IMR-90 (cell line): Measurements from ENCODE around the gene ARAP1. TPM values are rescaled to one million over a fixed set of nuclear protein-coding genes. Genes with fewer than 3 reads are reported as not detected.

Experiments used
- ATAC-seq: fragments of 200-7000 bp; cut with Tn5 transposase; 2 replicates; pipeline ENCODE4 v1.9.1; 2020; ENCODE audit warnings: low read depth, mild to moderate bottlenecking, moderate library complexity
- BruUV-seq: library from RNA; stranded (reverse); fragments of 400-500 nt; replicated peaks from 2 replicates; lab custom pipeline; 2021; lab: Mats Ljungman, UMichigan
- CTCF ChIA-PET: fragments of 300-600 bp; formaldehyde crosslinking; extraction: SDS; loops from one replicate; lab custom pipeline; 2021; ENCODE audit warnings: antibody characterized with exemption; lab: Yijun Ruan, JAX
- POLR2A ChIA-PET: fragments of 300-600 bp; sonication (Branson Sonifier 250); formaldehyde crosslinking; loops from one replicate; lab custom pipeline; 2022; ENCODE audit warnings: antibody characterized with exemption; ENCODE audit not compliant: unreplicated experiment; lab: Charles Lee
- DNase-seq: peaks from one replicate; pipeline ENCODE4 v3.0.0; 2013
- H2AFZ ChIP-seq: replicated peaks from 2 replicates; pipeline ENCODE3; 2013; ENCODE audit warnings: low read length, mild to moderate bottlenecking; ENCODE audit not compliant: poor library complexity
- H2AK5ac ChIP-seq: 2 replicates; pipeline ENCODE4 v1.6.1; 2013; ENCODE audit warnings: low read depth, low read length, inconsistent platforms
- H2AK9ac ChIP-seq: replicated peaks from 2 replicates; pipeline ENCODE3; 2013; ENCODE audit warnings: mild to moderate bottlenecking, low read depth, low read length, moderate library complexity; ENCODE audit not compliant: poor library complexity
- H2BK120ac ChIP-seq: 2 replicates; pipeline ENCODE4 v1.6.1; 2013; ENCODE audit warnings: low read depth, low read length, inconsistent platforms
- H2BK15ac ChIP-seq: 3 replicates; pipeline ENCODE4 v1.6.1; 2013; ENCODE audit warnings: low read depth, low read length, inconsistent platforms
- H2BK20ac ChIP-seq: 2 replicates; pipeline ENCODE4 v1.6.1; 2013; ENCODE audit warnings: low read depth, mild to moderate bottlenecking, inconsistent platforms, low read length, moderate library complexity
- H2BK5ac ChIP-seq: 2 replicates; pipeline ENCODE4 v1.6.1; 2013; ENCODE audit warnings: mild to moderate bottlenecking, low read depth, low read length, inconsistent platforms; ENCODE audit not compliant: poor library complexity, severe bottlenecking
- H3K14ac ChIP-seq: replicated peaks from 2 replicates; pipeline ENCODE4 v1.6.1; 2013; ENCODE audit warnings: low read depth, low read length, inconsistent platforms
- H3K18ac ChIP-seq: 2 replicates; pipeline ENCODE4 v1.6.1; 2013; ENCODE audit warnings: low read depth, low read length, control low read depth
- H3K23ac ChIP-seq: 2 replicates; pipeline ENCODE4 v1.6.1; 2013; ENCODE audit warnings: low read depth, low read length, inconsistent platforms
- H3K27ac ChIP-seq: 2 replicates; pipeline ENCODE4 v1.5.1; 2013; ENCODE audit warnings: mild to moderate bottlenecking, control low read depth, low read length; ENCODE audit not compliant: insufficient read depth
- H3K27me3 ChIP-seq: 2 replicates; pipeline ENCODE4 v1.6.1; 2013; ENCODE audit warnings: low read length; ENCODE audit not compliant: control insufficient read depth, insufficient read depth
- H3K36me3 ChIP-seq: 2 replicates; pipeline ENCODE4 v1.6.1; 2013; ENCODE audit warnings: low read length, mixed read lengths; ENCODE audit not compliant: control insufficient read depth, insufficient read depth
- H3K4ac ChIP-seq: 2 replicates; pipeline ENCODE4 v1.6.1; 2013; ENCODE audit warnings: low read depth, low read length, inconsistent platforms
- H3K4me1 ChIP-seq: 2 replicates; pipeline ENCODE4 v1.6.1; 2013; ENCODE audit warnings: low read length, mixed read lengths; ENCODE audit not compliant: control insufficient read depth, insufficient read depth
- H3K4me2 ChIP-seq: 2 replicates; pipeline ENCODE4 v1.6.1; 2013; ENCODE audit warnings: low read depth, mild to moderate bottlenecking, control low read depth, low read length, moderate library complexity
- H3K4me3 ChIP-seq: 2 replicates; pipeline ENCODE4 v1.5.1; 2013; ENCODE audit warnings: low read depth, mild to moderate bottlenecking, control low read depth, low read length, moderate library complexity; ENCODE audit not compliant: insufficient read depth
- H3K56ac ChIP-seq: 2 replicates; pipeline ENCODE4 v1.6.1; 2013; ENCODE audit warnings: low read length, inconsistent platforms; ENCODE audit not compliant: insufficient read depth; ENCODE audit errors: extremely low read depth
- H3K79me1 ChIP-seq, 2 experiments: 2 replicates each; pipeline ENCODE4 v1.6.1; 2013; ENCODE audit warnings: low read length in 2 of 2, inconsistent platforms in 1 of 2, low read depth in 1 of 2
- H3K9ac ChIP-seq: 2 replicates; pipeline ENCODE4 v1.6.1; 2013; ENCODE audit warnings: low read depth, low read length, control low read depth
- H3K9me1 ChIP-seq: 2 replicates; pipeline ENCODE4 v1.6.1; 2013; ENCODE audit warnings: low read length, inconsistent platforms; ENCODE audit not compliant: insufficient read depth
- H3K9me3 ChIP-seq: 2 replicates; pipeline ENCODE4 v1.6.1; 2013; ENCODE audit warnings: low read length; ENCODE audit not compliant: control insufficient read depth, insufficient read depth
- H4K20me1 ChIP-seq: 2 replicates; pipeline ENCODE4 v1.6.1; 2013; ENCODE audit warnings: low read length, inconsistent platforms; ENCODE audit not compliant: insufficient read depth
- H4K5ac ChIP-seq: 2 replicates; pipeline ENCODE4 v1.6.1; 2013; ENCODE audit warnings: mild to moderate bottlenecking, low read depth, low read length, control low read depth
- H4K8ac ChIP-seq, 2 experiments: 2 replicates each; pipeline ENCODE4 v1.6.1; 2013; ENCODE audit warnings: low read depth in 2 of 2, low read length in 2 of 2, control low read depth in 1 of 2, inconsistent platforms in 1 of 2
- H4K91ac ChIP-seq: 2 replicates; pipeline ENCODE4 v1.6.1; 2013; ENCODE audit warnings: low read depth, low read length, inconsistent platforms; ENCODE audit not compliant: insufficient read depth
- BHLHE40 ChIP-seq: fragments of 150-350 bp; IDR thresholded peaks from 2 replicates; pipeline ENCODE4 v1.6.1; 2016; ENCODE audit warnings: mild to moderate bottlenecking, low read depth, low read length
- CEBPB ChIP-seq: IDR thresholded peaks from 2 replicates; pipeline ENCODE4 v1.6.1; 2012; ENCODE audit warnings: low read depth, low read length, improper control_type of control experiment
- CHD1 ChIP-seq: IDR thresholded peaks from 2 replicates; pipeline ENCODE4 v1.6.1; 2012; ENCODE audit warnings: low read depth, low read length, improper control_type of control experiment
- ELK1 ChIP-seq: fragments of 150-350 bp; IDR thresholded peaks from 2 replicates; pipeline ENCODE4 v1.6.1; 2016; ENCODE audit warnings: low read depth, mild to moderate bottlenecking, low read length, moderate library complexity, borderline replicate concordance
- FOS ChIP-seq: fragments of 150-350 bp; IDR thresholded peaks from 2 replicates; pipeline ENCODE4 v1.6.1; 2016; ENCODE audit warnings: low read depth, low read length
- MAFK ChIP-seq: IDR thresholded peaks from 2 replicates; pipeline ENCODE4 v1.6.1; 2012; ENCODE audit warnings: low read depth, low read length, improper control_type of control experiment
- MAZ ChIP-seq: IDR thresholded peaks from 2 replicates; pipeline ENCODE4 v1.6.1; 2012; ENCODE audit warnings: low read depth, mild to moderate bottlenecking, low read length, improper control_type of control experiment, moderate library complexity, borderline replicate concordance
- MXI1 ChIP-seq: IDR thresholded peaks from 2 replicates; pipeline ENCODE4 v1.6.1; 2012; ENCODE audit warnings: low read depth, mild to moderate bottlenecking, low read length, moderate library complexity, borderline replicate concordance
- NFE2L2 ChIP-seq: fragments of 150-350 bp; IDR thresholded peaks from 2 replicates; pipeline ENCODE4 v1.6.1; 2016; ENCODE audit warnings: low read depth, mild to moderate bottlenecking, low read length
- POLR2A ChIP-seq: IDR thresholded peaks from 2 replicates; pipeline ENCODE4 v1.6.1; 2012; ENCODE audit warnings: mild to moderate bottlenecking, low read depth, low read length
- RAD21 ChIP-seq: IDR thresholded peaks from 2 replicates; pipeline ENCODE4 v1.6.1; 2012; ENCODE audit warnings: low read length, improper control_type of control experiment
- RCOR1 ChIP-seq: IDR thresholded peaks from 2 replicates; pipeline ENCODE4 v1.6.1; 2012; ENCODE audit warnings: mild to moderate bottlenecking, low read length, improper control_type of control experiment; ENCODE audit not compliant: insufficient replicate concordance
- RFX5 ChIP-seq: IDR thresholded peaks from 2 replicates; pipeline ENCODE4 v1.8.0; 2012; ENCODE audit warnings: low read depth, mild to moderate bottlenecking, low read length, moderate library complexity
- SMC3 ChIP-seq: fragments of 150-350 bp; IDR thresholded peaks from 2 replicates; pipeline ENCODE4 v1.6.1; 2016; ENCODE audit warnings: low read depth, mild to moderate bottlenecking, antibody characterized with exemption, low read length, moderate library complexity
- USF2 ChIP-seq: fragments of 150-350 bp; IDR thresholded peaks from 2 replicates; pipeline ENCODE4 v1.6.1; 2017; ENCODE audit warnings: mild to moderate bottlenecking, antibody characterized with exemption, low read length, low read depth
- WGBS, 2 experiments: methylation state at CpG; one replicate each; pipeline versions ENCODE4 v1.1.5 to v1.1.7; 2013; ENCODE audit warnings: missing lambda C conversion rate in 2 of 2; ENCODE audit not compliant: insufficient read length in 1 of 2; ENCODE audit errors: extremely low coverage in 2 of 2; 5-methylcytosine and 5-hydroxymethylcytosine counted together
- dilution Hi-C: fragments of 300-500 bp; cut with HindIII; formaldehyde crosslinking; loops from one replicate; pipeline ENCODE4 v1.14.3; 2018; ENCODE audit warnings: low sequenced_read_pairs; ENCODE audit not compliant: unreplicated experiment
- in situ Hi-C: fragments of 300-500 bp; cut with MboI; formaldehyde crosslinking; loops from 3 replicates; pipeline ENCODE4 v1.14.3; 2019; ENCODE audit warnings: low sequenced_read_pairs, inconsistent platforms, mixed read lengths
- intact Hi-C: fragments of 100-400 bp; cut with micrococcal nuclease; formaldehyde crosslinking; loops from 2 replicates; pipeline ENCODE4 v1.10.0; 2022
- polyA plus RNA-seq, 3 experiments: library from polyadenylated mRNA; depleted of rRNA; stranded (reverse); fragments of >200 nt; gene quantifications; 2 replicates each; pipeline ENCODE4 v1.2.3, GENCODE V29; 2012; ENCODE audit warnings: low replicate concordance in 1 of 3
- total RNA-seq: library from RNA; depleted of rRNA; stranded (reverse); fragments of >200 nt; gene quantifications from 2 replicates; pipeline ENCODE4 v1.2.3, GENCODE V29; 2012
- TF ChIP-seq, protein P1 (sequence below): conservative IDR thresholded peaks from 2 replicates; pipeline ENCODE4 v1.5.1; 2012; ENCODE audit warnings: mild to moderate bottlenecking, low read depth, low read length, improper control_type of control experiment

The ARAP1 gene
- total and polyA plus RNA-seq, 2 of the 4 experiments (the other 2 are of a cell fraction): 37.6 to 63.1 TPM

- intact Hi-C loops (no loop called here), dilution Hi-C loops (no loop called here), in situ Hi-C loops (no loop called here)
- DNase-seq (no peak), ATAC-seq (no peak)
- peaks cover 12% of the 10 kb centered on the region for H3K9me1 ChIP-seq
- no peak for TF ChIP-seq MAZ
- TF ChIP-seq FOS: no peak
- no peak for TF ChIP-seq MXI1
- no peak for TF ChIP-seq USF2
- TF ChIP-seq RFX5: no peak
- TF ChIP-seq, protein P1, sequence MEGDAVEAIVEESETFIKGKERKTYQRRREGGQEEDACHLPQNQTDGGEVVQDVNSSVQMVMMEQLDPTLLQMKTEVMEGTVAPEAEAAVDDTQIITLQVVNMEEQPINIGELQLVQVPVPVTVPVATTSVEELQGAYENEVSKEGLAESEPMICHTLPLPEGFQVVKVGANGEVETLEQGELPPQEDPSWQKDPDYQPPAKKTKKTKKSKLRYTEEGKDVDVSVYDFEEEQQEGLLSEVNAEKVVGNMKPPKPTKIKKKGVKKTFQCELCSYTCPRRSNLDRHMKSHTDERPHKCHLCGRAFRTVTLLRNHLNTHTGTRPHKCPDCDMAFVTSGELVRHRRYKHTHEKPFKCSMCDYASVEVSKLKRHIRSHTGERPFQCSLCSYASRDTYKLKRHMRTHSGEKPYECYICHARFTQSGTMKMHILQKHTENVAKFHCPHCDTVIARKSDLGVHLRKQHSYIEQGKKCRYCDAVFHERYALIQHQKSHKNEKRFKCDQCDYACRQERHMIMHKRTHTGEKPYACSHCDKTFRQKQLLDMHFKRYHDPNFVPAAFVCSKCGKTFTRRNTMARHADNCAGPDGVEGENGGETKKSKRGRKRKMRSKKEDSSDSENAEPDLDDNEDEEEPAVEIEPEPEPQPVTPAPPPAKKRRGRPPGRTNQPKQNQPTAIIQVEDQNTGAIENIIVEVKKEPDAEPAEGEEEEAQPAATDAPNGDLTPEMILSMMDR: no peak
- TF ChIP-seq BHLHE40: no peak
- TF ChIP-seq RCOR1: no peak
- TF ChIP-seq MAFK: no peak
- TF ChIP-seq NFE2L2: no peak
- TF ChIP-seq POLR2A: no peak
- no peak for TF ChIP-seq CEBPB
- no peak for TF ChIP-seq ELK1
- TF ChIP-seq SMC3: no peak
- TF ChIP-seq CHD1: no peak
- no peak for TF ChIP-seq RAD21
- H3K18ac ChIP-seq: no peak overlapping the region
- no peak overlapping the region for H2BK20ac ChIP-seq
- no peak overlapping the region for H4K91ac ChIP-seq
- no peaks in the 10 kb centered on the region for H3K9me3 ChIP-seq
- no peak overlapping the region for H3K4ac ChIP-seq
- peaks cover 33% of the 10 kb centered on the region for H4K20me1 ChIP-seq
- CTCF ChIA-PET: interaction anchor here (1.4 kb wide), 1 partner anchor 22 kb away, joined by 5 read pairs; no protein-coding TSS in a partner anchor
- H3K23ac ChIP-seq: no peak overlapping the region
- peaks cover 38 to 73% of the 10 kb centered on the region in 2 experiments for H3K79me1 ChIP-seq
- no peak overlapping the region for H2BK5ac ChIP-seq
- H4K8ac ChIP-seq: no peak overlapping the region
- no peak overlapping the region for H3K4me2 ChIP-seq
- H3K4me3 ChIP-seq: no peak overlapping the region
- H2AFZ ChIP-seq: no peak overlapping the region
- 0 out of 2 replicates have a peak, but pooled peaks cover 1% of the 10 kb centered on the region for H3K36me3 ChIP-seq
- H3K4me1 ChIP-seq: peaks cover 4% of the 10 kb centered on the region
- no peak overlapping the region for H3K14ac ChIP-seq
- no peak overlapping the region for H2AK5ac ChIP-seq
- no peak overlapping the region for H3K27ac ChIP-seq
- H2BK120ac ChIP-seq: no peak overlapping the region
- H3K27me3 ChIP-seq: no peaks in the 10 kb centered on the region
- no TSS peak for BruUV-seq
- 95% methylated on average over 4 of the region's 6 CpGs; no CpG with 5 or more reads in 1 of the 2 experiments for WGBS, 2 experiments
- H2AK9ac ChIP-seq: peak overlapping the region; percentile 21
- H3K56ac ChIP-seq: no peak overlapping the region
- no peak overlapping the region for H4K5ac ChIP-seq
- no peak overlapping the region for H3K9ac ChIP-seq
- POLR2A ChIA-PET: no interaction called here
- H2BK15ac ChIP-seq: no peak overlapping the region
Measured at GRCh38 chr11:72747289-72747855, 4.8 kb downstream of the ARAP1 start.
